GM15510 (cell line): ENCODE results near the gene CD300LD.

Experiments used
- POLR2A ChIP-seq: IDR thresholded peaks from 3 replicates; pipeline ENCODE4 v1.6.1; 2011; ENCODE audit warnings: borderline replicate concordance; ENCODE audit not compliant: insufficient read length; ENCODE audit errors: extremely low read depth

The CD300LD gene

DNA sequence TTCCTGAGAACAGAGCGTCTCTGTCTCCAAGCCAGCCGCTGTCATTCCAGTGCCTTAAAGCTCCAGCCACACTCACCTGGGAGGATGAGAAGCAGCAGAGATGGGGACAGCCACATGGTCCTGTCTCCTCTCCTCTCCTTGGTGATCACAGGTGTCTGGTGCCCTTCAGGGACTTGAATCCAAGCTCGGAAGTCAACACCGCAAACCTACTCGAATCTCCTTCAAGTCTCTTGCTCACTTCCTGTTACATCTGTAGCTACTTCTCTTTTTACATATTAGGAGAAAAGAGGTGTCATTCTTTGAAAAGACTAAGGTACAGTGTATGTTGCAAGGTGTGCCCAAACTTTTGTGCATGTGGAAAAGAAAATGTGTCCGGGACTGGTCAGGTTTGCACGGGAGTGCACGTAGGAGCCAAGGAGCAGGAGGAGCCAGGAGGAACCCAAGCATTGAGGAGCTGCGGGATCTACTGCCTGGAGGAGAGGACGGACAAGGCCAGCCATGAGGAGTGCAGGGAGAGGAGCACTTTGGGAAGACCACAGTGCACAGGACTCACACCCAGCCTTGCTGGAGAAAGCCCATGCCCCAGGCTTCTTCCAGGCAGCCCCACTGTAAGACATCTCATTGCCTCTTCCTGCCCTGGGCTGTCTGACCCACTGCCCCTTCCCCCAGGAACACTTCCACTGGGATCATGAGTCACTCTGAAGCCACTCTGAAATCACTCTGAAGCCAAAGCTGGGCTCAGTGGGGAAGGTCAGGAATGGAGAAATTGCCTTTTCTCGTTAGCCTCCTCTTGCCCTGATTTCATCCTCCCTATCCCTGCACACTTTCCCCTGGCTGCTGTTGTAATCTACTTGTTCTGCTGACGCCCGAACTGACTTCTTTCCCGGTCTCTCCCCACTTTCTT, at the start of gene CD300LD:
Gene CD300LD, minus strand, starts transcription at position 197 of the 904 bp plus-strand sequence. Its CDS starts 81 bp downstream, at position 116.
- TF ChIP-seq POLR2A, result no peak

GRCh38 chr17:74641224-74641957, 49.3 kb upstream of the CD300LD start:
- no peak for TF ChIP-seq POLR2A

GRCh38 chr17:74639704-74640151, 47.6 kb upstream of the CD300LD start:
- no peak for TF ChIP-seq POLR2A

DNA sequence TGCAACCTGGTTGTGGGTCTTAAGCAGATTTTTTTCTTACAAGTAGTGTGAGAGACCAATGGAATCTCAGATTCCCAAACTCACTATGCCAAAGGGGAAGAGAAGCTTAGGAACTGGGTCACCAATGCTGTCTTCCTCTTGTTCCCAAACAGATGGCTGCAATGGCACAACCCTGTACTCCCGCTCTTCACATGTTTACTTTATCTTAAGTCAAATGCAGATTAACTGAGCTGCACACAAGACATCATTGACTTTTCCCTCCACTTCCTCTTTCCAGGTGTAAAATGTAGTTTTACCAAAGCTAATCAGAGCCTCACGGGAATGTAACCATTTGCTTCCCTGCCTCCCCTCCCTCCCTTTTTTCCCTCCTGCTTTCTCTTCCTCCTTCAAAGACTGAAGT, 45.8 kb upstream of the CD300LD start:
- TF ChIP-seq POLR2A, result no peak

- no peak for TF ChIP-seq POLR2A
Observed at GRCh38 chr17:74637265-74637664, 45.2 kb upstream of the CD300LD start.

DNA sequence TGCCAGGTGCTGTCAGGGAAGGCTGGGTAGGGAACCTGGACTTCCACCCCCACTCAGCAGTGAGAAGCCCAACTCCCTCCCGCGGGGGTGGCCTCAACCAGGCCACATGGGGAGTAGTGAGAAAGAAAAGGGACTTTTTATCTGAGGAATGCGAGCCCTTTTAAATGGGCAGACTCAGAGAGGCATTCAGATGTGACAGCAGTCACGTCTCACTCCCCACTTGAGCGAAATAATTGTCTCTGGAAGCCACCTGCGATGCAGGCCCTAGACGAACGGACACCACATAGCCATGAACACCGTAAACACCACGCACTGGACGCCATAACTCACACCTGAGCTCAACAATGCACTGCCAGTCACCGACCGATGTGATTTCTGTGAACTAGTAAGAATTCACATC, 43.3 kb upstream of the CD300LD start:
- no peak for TF ChIP-seq POLR2A

GRCh38 chr17:74633326-74633725, 41.2 kb upstream of the CD300LD start:
- no peak for TF ChIP-seq POLR2A

GRCh38 chr17:74632617-74633016, 40.5 kb upstream of the CD300LD start:
- no peak for TF ChIP-seq POLR2A

GRCh38 chr17:74631468-74632450, 39.7 kb upstream of the CD300LD start:
- TF ChIP-seq POLR2A, result no peak

DNA sequence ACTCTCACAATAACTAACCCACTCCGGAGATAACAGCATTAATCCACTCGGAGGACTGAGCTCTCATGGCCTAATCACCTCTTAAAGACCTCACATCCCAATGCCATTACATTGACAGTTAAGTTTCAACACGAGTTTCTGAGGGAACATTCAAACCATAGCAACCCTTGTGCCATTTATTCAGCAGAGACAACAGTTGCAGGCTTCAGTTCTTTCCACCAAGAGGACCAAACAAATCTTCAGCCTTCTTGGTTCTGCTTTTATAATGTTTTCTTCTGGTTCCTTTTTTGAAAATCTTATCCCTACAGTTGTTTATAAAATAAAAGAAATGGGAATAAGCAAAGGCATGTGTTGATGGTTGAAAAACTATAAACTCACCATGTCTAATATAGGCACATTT, 33.6 kb upstream of the CD300LD start:
- no peak for TF ChIP-seq POLR2A

- TF ChIP-seq POLR2A, result no peak
Observed at GRCh38 chr17:74624131-74624530, 32.0 kb upstream of the CD300LD start.

GRCh38 chr17:74623693-74624093, 31.6 kb upstream of the CD300LD start, which contains the start of gene CD300E:
CD300E (minus strand) TSS chr17:74623738; CDS start chr17:74623621, 117 bp downstream.
- TF ChIP-seq POLR2A, result no peak

GRCh38 chr17:74619077-74619673, 27.1 kb upstream of the CD300LD start:
- TF ChIP-seq POLR2A, result no peak

GRCh38 chr17:74618451-74618850, 26.4 kb upstream of the CD300LD start:
- no peak for TF ChIP-seq POLR2A

GRCh38 chr17:74616696-74617095, 24.6 kb upstream of the CD300LD start:
- TF ChIP-seq POLR2A, result no peak

GRCh38 chr17:74612046-74612445, 20.0 kb upstream of the CD300LD start:
- no peak for TF ChIP-seq POLR2A
